Ovary (tissue), 9 donors: ENCODE data around the gene TSKS. TPM values are rescaled to one million over a fixed set of nuclear protein-coding genes. Genes with fewer than 3 reads are reported as not detected.

Source experiments
- DNase-seq, 5 donors: peaks; one replicate each; pipeline ENCODE4 v3.0.0-alpha.2; 2019 to 2020
- H3K27ac ChIP-seq, 2 donors: fragments of 200-600 bp; one replicate each; pipeline versions ENCODE4 v1.5.1 to v1.8.0; 2019 to 2022
- H3K27me3 ChIP-seq: fragments of 200-600 bp; one replicate; pipeline ENCODE4 v1.8.0; 2022
- H3K36me3 ChIP-seq: fragments of 200-600 bp; sonication (generic); one replicate; pipeline ENCODE4 v1.5.1; 2019
- H3K4me1 ChIP-seq: one replicate; pipeline ENCODE4 v1.8.1; 2013; ENCODE audit warnings: mild to moderate bottlenecking, moderate library complexity; ENCODE audit not compliant: insufficient read depth
- H3K4me3 ChIP-seq: fragments of 200-600 bp; sonication (generic); one replicate; pipeline ENCODE4 v1.5.1; 2017
- H3K9me3 ChIP-seq, 2 donors: fragments of 200-600 bp in 1 of 2; sonication (generic) in 1 of 2; one replicate each; pipeline versions ENCODE4 v1.5.1 to v1.8.1; 2013 to 2019; ENCODE audit warnings: mild to moderate bottlenecking in 1 of 2, moderate library complexity in 1 of 2
- EP300 ChIP-seq: sonication (generic); formaldehyde crosslinking; IDR thresholded peaks from one replicate; pipeline ENCODE4 v1.6.1; 2017; ENCODE audit warnings: antibody characterized with exemption
- POLR2A ChIP-seq: fragments of 450-650 bp; IDR thresholded peaks from one replicate; pipeline ENCODE4 v1.6.1; 2017; ENCODE audit warnings: antibody characterized with exemption, mild to moderate bottlenecking, moderate library complexity
- WGBS, 3 donors: extraction: QIAGEN DNeasy Blood & Tissue Kit in 1 of 3; methylation state at CpG; one replicate each; pipeline versions ENCODE4 v1.1.5 to v1.1.7; 2013 to 2017; 5-methylcytosine and 5-hydroxymethylcytosine counted together
- intact Hi-C, 4 donors: fragments of 100-400 bp; cut with DNase I; formaldehyde crosslinking; loops; one replicate each; pipeline versions ENCODE4 v1.11.0 to v1.15.1; 2022 to 2023
- polyA plus RNA-seq, 2 donors: library from polyadenylated mRNA; stranded (reverse); fragments of 200-250 nt in 1 of 2; fragments of 350-450 nt in 1 of 2; fragmentation: Illumina TruSeq in 1 of 2; extraction: RNeasy Lipid Tissue Mini Kit (QIAGEN cat#74804) in 1 of 2; gene quantifications; one replicate each; pipeline ENCODE4 v1.2.3, GENCODE V29; 2013 to 2014
- total RNA-seq, 7 donors: library from RNA; depleted of rRNA in 2 of 7; stranded (reverse); fragments of >200 nt in 2 of 7; fragmentation: NEBNext Ultra II Directional in 3 of 7; extraction: Animal tissue kit (Norgen Biotek cat#: 25700) in 3 of 7; gene quantifications; one replicate each; pipeline versions ENCODE4 v1.1.0 to v1.2.4, GENCODE V29; 2016 to 2023
- TF ChIP-seq, protein P1 (sequence below), 3 donors: fragments of 450-650 bp in 2 of 3; fragments of 200-600 bp in 1 of 3; IDR thresholded peaks; one replicate each; pipeline versions ENCODE4 v1.5.1 to v1.8.0; 2016 to 2022; ENCODE audit warnings: antibody characterized with exemption in 3 of 3, mild to moderate bottlenecking in 1 of 3
- donor health status: DM: no; HTN: no; CAD: no; lungs with moderate emphysema.
- donor health status: DM: no; HTN: no; CAD: no.
- donor health status: Bipolar disorder and iron deficiency.
- donor health status: DM: yes; HTN: yes; CAD: no.
- donor health status: DM: no; HTN: no; CAD: no.
- donor health status: DM: yes; HTN: yes; CAD: no.

TSKS gene
- total and polyA plus RNA-seq, 9 donors: 0.15 to 0.71 (median 0.32) TPM; not detected in 4

DNA sequence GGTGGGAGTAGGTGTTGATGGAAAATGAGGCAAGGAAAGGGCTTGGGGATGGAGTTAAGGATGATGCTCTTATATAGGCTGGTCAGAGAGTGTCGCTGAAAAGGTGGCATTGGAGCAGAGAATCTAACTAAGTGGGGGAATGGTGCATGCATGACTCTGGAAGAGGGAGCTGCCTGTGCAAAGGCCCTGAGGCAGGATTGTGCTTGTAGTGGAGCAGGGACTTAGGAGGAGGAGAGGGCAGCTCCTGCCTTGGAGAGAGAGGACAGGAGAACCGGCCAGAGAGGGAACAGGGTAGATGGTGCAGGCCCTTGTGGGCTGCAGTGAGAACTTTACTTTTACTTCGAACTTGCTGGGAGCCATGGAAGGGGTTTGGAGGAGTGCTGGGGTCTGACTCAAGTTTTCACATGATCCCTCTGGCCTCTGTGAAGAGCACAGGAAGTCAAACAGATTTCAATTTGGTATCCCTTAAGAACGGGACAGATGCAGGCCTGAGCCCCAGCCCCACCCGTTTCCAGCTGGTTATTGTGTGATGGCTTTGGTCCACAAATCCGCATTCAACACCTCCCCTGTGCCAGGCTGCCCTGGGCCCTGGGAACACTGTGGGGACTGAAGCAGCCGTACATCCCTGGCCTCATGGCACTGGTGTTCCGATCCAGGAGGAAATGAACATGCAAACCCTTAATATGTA lies 10.7 kb upstream of the TSKS start:
- Histone ChIP-seq H3K27ac (no peak overlapping the region), H3K9me3 (no peaks in the 10 kb centered on the region), H3K36me3 (no peaks in the 10 kb centered on the region), H3K4me1 (peaks cover 5% of the 10 kb centered on the region), H3K27me3 (no peaks in the 10 kb centered on the region), H3K4me3 (no peak overlapping the region)
- DNase-seq: no peak
- intact Hi-C loops: no loop called here
- TF ChIP-seq EP300: no peak
- TF ChIP-seq, protein P1, sequence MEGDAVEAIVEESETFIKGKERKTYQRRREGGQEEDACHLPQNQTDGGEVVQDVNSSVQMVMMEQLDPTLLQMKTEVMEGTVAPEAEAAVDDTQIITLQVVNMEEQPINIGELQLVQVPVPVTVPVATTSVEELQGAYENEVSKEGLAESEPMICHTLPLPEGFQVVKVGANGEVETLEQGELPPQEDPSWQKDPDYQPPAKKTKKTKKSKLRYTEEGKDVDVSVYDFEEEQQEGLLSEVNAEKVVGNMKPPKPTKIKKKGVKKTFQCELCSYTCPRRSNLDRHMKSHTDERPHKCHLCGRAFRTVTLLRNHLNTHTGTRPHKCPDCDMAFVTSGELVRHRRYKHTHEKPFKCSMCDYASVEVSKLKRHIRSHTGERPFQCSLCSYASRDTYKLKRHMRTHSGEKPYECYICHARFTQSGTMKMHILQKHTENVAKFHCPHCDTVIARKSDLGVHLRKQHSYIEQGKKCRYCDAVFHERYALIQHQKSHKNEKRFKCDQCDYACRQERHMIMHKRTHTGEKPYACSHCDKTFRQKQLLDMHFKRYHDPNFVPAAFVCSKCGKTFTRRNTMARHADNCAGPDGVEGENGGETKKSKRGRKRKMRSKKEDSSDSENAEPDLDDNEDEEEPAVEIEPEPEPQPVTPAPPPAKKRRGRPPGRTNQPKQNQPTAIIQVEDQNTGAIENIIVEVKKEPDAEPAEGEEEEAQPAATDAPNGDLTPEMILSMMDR (IDR thresholded peaks at IDR 0.05): no peak
- no peak for TF ChIP-seq POLR2A
- 61 to 72% (median 69%) methylated on average over 8 of the region's 8 CpGs for WGBS, 3 donors

DNA sequence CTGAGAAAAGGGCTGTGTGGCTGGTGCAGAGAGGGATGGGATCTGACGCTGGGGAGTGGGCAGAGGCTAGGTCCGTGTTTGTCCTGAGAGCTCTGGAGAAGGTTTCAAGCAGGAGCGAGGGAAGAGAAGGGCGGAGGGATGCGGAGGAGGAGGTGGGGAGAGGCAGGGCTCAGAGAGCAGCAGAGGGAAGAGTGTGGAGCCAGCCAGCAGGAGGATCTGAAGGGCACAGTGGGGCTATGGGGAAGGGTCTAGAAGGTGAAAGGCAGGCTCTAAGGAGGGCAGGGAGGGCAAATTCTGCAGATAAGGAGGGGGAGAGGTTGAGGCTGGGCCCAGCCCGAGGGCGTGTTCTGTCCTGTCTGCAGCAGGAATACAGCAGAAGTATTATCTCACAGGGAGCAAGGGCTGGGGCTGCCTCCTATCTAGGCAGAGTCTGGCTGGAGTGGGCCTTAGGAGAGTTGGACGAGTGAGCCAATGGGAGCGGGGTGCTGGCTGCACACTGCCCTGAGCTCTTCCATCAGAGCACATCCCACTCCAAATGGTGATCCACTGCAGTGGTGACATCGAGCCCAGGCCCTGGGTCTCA lies 9.8 kb upstream of the TSKS start:
- Histone ChIP-seq H3K36me3 (no peaks in the 10 kb centered on the region), H3K4me1 (peaks cover 11% of the 10 kb centered on the region), H3K27me3 (no peaks in the 10 kb centered on the region), H3K4me3 (no peak overlapping the region), H3K9me3 (no peaks in the 10 kb centered on the region), H3K27ac (no peak overlapping the region)
- 71 to 78% (median 74%) methylated on average over 10 of the region's 10 CpGs for WGBS, 3 donors
- TF ChIP-seq, protein P1 (IDR thresholded peaks at IDR 0.05): no peak
- TF ChIP-seq EP300 (no peak), POLR2A (no peak)
- intact Hi-C loops: no loop called here
- no peak for DNase-seq

DNA sequence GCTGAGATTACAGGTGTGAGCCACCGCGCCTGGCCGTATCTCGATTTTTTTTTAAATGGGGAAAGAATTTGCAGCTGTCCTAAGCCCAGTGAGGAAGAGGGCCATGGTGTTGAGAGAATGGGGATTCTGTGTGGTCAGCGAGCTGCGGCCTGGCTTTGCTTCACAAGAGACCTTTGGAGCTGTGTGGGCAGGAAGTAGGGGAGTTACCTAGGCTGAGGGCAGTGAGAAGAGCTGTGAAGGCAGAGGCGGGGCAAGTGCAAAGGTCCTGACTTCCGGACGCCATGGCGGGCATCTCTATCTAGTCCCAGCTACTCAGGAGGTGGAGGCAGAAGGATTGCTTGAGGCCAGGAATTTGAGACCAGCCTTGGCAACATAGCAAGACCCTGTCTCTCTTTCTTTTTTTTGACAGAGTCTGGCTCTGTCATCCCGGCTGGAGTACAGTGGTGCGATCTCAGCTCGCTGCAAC lies 8.6 kb upstream of the TSKS start:
- Histone ChIP-seq H3K36me3 (no peaks in the 10 kb centered on the region), H3K4me3 (no peak overlapping the region), H3K27ac (no peak overlapping the region), H3K9me3 (no peaks in the 10 kb centered on the region), H3K27me3 (no peaks in the 10 kb centered on the region), H3K4me1 (peaks cover 12% of the 10 kb centered on the region)
- 85 to 92% (median 89%) methylated on average over 13 of the region's 13 CpGs for WGBS, 3 donors
- DNase-seq: no peak
- TF ChIP-seq POLR2A: no peak
- no peak for TF ChIP-seq EP300
- TF ChIP-seq, protein P1 (IDR thresholded peaks at IDR 0.05): no peak
- intact Hi-C loops: no loop called here

DNA sequence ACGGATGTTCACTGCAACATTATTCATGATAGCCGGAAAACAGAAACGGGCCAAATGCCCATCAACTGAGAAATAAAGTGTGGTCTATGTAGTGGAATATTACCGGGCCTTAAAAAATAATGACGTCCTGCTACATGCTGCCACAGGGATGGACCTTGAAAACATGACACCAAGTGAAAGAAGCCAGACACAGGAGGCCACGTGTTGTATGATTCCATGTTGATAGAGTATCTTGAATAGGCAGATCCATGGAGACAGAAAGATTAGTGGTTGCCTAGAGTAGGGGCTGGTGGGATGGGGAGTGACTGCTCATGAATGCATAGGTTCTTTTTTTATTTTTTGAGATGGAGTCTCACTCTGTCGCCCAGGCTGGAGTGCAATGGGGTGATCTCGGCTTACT lies 7.4 kb upstream of the TSKS start:
- intact Hi-C loops: no loop called here
- 84 to 86% (median 85%) methylated on average over 8 of the region's 8 CpGs for WGBS, 3 donors
- H3K9me3 ChIP-seq: no peaks in the 10 kb centered on the region
- H3K4me3 ChIP-seq: no peak overlapping the region
- H3K36me3 ChIP-seq: no peaks in the 10 kb centered on the region
- TF ChIP-seq EP300 (no peak), POLR2A (no peak)
- TF ChIP-seq, protein P1 (IDR thresholded peaks at IDR 0.05): no peak
- no peak for DNase-seq
- H3K4me1 ChIP-seq: peaks cover 12% of the 10 kb centered on the region
- H3K27ac ChIP-seq: no peak overlapping the region
- no peaks in the 10 kb centered on the region for H3K27me3 ChIP-seq
